ENCODE data around the gene RXFP3. TPM values are rescaled to one million over a fixed set of nuclear protein-coding genes. Genes with fewer than 3 reads are reported as not detected.

Gene RXFP3, protein sequence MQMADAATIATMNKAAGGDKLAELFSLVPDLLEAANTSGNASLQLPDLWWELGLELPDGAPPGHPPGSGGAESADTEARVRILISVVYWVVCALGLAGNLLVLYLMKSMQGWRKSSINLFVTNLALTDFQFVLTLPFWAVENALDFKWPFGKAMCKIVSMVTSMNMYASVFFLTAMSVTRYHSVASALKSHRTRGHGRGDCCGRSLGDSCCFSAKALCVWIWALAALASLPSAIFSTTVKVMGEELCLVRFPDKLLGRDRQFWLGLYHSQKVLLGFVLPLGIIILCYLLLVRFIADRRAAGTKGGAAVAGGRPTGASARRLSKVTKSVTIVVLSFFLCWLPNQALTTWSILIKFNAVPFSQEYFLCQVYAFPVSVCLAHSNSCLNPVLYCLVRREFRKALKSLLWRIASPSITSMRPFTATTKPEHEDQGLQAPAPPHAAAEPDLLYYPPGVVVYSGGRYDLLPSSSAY
- under 1 TPM in 1 of 2 donors, not detected in 1; 0.13 TPM for total RNA-seq
- polyA plus RNA-seq (2013, experiment 1 of 2), result not detected
- not detected for polyA plus RNA-seq (2013, experiment 2 of 2)
- long read RNA-seq, experiment 1, result 0 reads
- long read RNA-seq, experiment 2, result 0 reads
- long read RNA-seq, experiment 3, result 0 reads
- long read RNA-seq, experiment 4, result 0 reads

DNA sequence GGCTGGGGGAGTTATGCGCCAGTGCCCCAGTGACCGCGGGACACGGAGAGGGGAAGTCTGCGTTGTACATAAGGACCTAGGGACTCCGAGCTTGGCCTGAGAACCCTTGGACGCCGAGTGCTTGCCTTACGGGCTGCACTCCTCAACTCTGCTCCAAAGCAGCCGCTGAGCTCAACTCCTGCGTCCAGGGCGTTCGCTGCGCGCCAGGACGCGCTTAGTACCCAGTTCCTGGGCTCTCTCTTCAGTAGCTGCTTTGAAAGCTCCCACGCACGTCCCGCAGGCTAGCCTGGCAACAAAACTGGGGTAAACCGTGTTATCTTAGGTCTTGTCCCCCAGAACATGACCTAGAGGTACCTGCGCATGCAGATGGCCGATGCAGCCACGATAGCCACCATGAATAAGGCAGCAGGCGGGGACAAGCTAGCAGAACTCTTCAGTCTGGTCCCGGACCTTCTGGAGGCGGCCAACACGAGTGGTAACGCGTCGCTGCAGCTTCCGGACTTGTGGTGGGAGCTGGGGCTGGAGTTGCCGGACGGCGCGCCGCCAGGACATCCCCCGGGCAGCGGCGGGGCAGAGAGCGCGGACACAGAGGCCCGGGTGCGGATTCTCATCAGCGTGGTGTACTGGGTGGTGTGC, at the start of gene RXFP3:
Gene RXFP3 (plus strand): TSS at position 6 of the 636 bp plus-strand sequence. CDS start 355 bp downstream, at position 361.
- Histone ChIP-seq H3K9ac (ENCODE audit: extremely low read depth, low read length, poor library complexity, severe bottlenecking) (no peak within 1 kb of the TSS), H3K36me3 (ENCODE audit: control insufficient read depth, insufficient read depth, low read length) (no peaks in the 10 kb centered on the region), H3K27ac (ENCODE audit: low read depth, low read length) (no peak within 1 kb of the TSS), H3K4me3 (ENCODE audit: low read length) (peak within 1 kb of the TSS; percentile 80), H3K27me3 (ENCODE audit: control insufficient read depth, insufficient read depth, low read length, poor library complexity, severe bottlenecking) (peaks cover 20% of the 10 kb centered on the region), H3K4me1 (ENCODE audit: control insufficient read depth, insufficient read depth, low read length) (peaks cover 3% of the 10 kb centered on the region), H3K9me3 (ENCODE audit: control insufficient read depth, low read length) (no peaks in the 10 kb centered on the region)
- Mint-ChIP-seq H3K36me3 (ENCODE audit: low read depth) (no peaks in the 10 kb centered on the region), H3K27me3 (ENCODE audit: insufficient read depth) (peaks cover 39% of the 10 kb centered on the region), H3K9me3 (peaks cover 1% of the 10 kb centered on the region), H3K27ac (no peak within 1 kb of the TSS), H3K4me1 (peaks cover 14% of the 10 kb centered on the region), H3K4me3 (peak within 1 kb of the TSS; percentile 62)
- DNase-seq, result no peak
- TF ChIP-seq, protein P1, sequence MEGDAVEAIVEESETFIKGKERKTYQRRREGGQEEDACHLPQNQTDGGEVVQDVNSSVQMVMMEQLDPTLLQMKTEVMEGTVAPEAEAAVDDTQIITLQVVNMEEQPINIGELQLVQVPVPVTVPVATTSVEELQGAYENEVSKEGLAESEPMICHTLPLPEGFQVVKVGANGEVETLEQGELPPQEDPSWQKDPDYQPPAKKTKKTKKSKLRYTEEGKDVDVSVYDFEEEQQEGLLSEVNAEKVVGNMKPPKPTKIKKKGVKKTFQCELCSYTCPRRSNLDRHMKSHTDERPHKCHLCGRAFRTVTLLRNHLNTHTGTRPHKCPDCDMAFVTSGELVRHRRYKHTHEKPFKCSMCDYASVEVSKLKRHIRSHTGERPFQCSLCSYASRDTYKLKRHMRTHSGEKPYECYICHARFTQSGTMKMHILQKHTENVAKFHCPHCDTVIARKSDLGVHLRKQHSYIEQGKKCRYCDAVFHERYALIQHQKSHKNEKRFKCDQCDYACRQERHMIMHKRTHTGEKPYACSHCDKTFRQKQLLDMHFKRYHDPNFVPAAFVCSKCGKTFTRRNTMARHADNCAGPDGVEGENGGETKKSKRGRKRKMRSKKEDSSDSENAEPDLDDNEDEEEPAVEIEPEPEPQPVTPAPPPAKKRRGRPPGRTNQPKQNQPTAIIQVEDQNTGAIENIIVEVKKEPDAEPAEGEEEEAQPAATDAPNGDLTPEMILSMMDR (conservative IDR thresholded peaks at IDR 0.05), result no peak
- WGBS, 2 experiments (ENCODE audit: insufficient coverage in 1 of 2, insufficient read length in 1 of 2), result 49 to 51% methylated on average over 25 to 45 of the region's 45 CpGs

DNA sequence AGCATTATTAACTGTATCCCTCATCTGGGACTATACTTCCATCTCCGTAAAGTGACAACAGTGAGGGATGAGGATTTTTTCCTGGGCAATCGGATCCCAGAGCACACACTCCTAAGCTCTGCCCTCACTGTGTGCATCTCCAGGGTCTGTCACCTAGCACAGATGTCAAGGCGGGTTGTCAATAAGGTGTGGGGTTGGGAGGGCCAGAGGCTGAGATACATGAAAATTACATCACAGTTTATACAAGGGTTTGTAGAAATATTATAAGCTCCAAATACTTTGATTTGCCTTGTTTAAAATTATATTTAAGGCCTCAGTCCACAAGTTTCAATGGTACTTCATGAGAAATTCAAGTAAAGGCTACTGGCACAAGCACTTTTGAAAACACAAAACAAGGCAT, 48.9 kb upstream of the RXFP3 start:
- Histone ChIP-seq H3K9ac (ENCODE audit: extremely low read depth, low read length, poor library complexity, severe bottlenecking) (no peak overlapping the region), H3K27ac (ENCODE audit: low read depth, low read length) (no peak overlapping the region), H3K4me3 (ENCODE audit: low read length) (no peak overlapping the region), H3K36me3 (ENCODE audit: control insufficient read depth, insufficient read depth, low read length) (no peaks in the 10 kb centered on the region), H3K4me1 (ENCODE audit: control insufficient read depth, insufficient read depth, low read length) (peaks cover 5% of the 10 kb centered on the region), H3K9me3 (ENCODE audit: control insufficient read depth, low read length) (no peaks in the 10 kb centered on the region), H3K27me3 (ENCODE audit: control insufficient read depth, insufficient read depth, low read length, poor library complexity, severe bottlenecking) (no peaks in the 10 kb centered on the region)
- WGBS, 2 experiments (ENCODE audit: insufficient coverage in 1 of 2, insufficient read length in 1 of 2), result 0 to 63% methylated on average over 1 to 3 of the region's 3 CpGs
- Mint-ChIP-seq H3K9me3 (no peaks in the 10 kb centered on the region), H3K27ac (no peak overlapping the region), H3K4me3 (peak overlapping the region; percentile 4), H3K4me1 (peaks cover 45% of the 10 kb centered on the region), H3K27me3 (ENCODE audit: insufficient read depth) (peaks cover 8% of the 10 kb centered on the region), H3K36me3 (ENCODE audit: low read depth) (peaks cover 23% of the 10 kb centered on the region)
- DNase-seq, result no peak
- TF ChIP-seq, protein P1 (conservative IDR thresholded peaks at IDR 0.05), result no peak

DNA sequence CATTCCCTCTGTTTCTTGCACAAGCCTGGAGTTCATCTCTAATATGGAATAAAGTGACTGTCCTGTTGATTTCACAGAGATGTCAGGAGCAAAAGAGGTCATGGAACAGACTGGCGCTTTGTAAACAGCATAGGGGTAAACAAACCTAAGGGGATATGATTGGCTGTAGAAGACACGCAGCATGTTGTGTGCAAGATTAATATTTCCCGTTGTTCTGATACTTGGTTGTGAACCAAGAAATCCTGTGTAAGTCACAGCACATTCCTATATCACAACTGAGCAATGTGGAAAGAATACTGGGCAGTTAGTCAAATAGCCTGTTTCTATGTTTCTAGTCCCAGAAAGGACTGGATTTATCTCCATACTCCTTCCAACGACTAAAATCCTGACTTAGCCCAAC, 47.6 kb upstream of the RXFP3 start:
- Histone ChIP-seq H3K27me3 (ENCODE audit: control insufficient read depth, insufficient read depth, low read length, poor library complexity, severe bottlenecking) (no peaks in the 10 kb centered on the region), H3K4me3 (ENCODE audit: low read length) (peak overlapping the region; percentile 56), H3K9ac (ENCODE audit: extremely low read depth, low read length, poor library complexity, severe bottlenecking) (no peak overlapping the region), H3K9me3 (ENCODE audit: control insufficient read depth, low read length) (no peaks in the 10 kb centered on the region), H3K27ac (ENCODE audit: low read depth, low read length) (no peak overlapping the region), H3K4me1 (ENCODE audit: control insufficient read depth, insufficient read depth, low read length) (peaks cover 10% of the 10 kb centered on the region), H3K36me3 (ENCODE audit: control insufficient read depth, insufficient read depth, low read length) (no peaks in the 10 kb centered on the region)
- H3K9me3 Mint-ChIP-seq, result no peaks in the 10 kb centered on the region
- peaks cover 56% of the 10 kb centered on the region for H3K4me1 Mint-ChIP-seq
- H3K4me3 Mint-ChIP-seq, result peak overlapping the region; percentile 83
- peaks cover 14% of the 10 kb centered on the region for H3K36me3 Mint-ChIP-seq (ENCODE audit: low read depth)
- TF ChIP-seq, protein P1 (conservative IDR thresholded peaks at IDR 0.05), result no peak
- no peak overlapping the region for H3K27ac Mint-ChIP-seq
- no peak for DNase-seq
- 95 to 100% methylated on average over 3 to 4 of the region's 4 CpGs for WGBS, 2 experiments (ENCODE audit: insufficient coverage in 1 of 2, insufficient read length in 1 of 2)
- H3K27me3 Mint-ChIP-seq (ENCODE audit: insufficient read depth), result peaks cover 7% of the 10 kb centered on the region

Data from endodermal cell (in vitro differentiated cells).